ENCODE results near the gene ZNF217.
A peak's percentile ranks its signal among the peaks of the same experiment; 100 is the strongest.

ZNF217 gene

DNA sequence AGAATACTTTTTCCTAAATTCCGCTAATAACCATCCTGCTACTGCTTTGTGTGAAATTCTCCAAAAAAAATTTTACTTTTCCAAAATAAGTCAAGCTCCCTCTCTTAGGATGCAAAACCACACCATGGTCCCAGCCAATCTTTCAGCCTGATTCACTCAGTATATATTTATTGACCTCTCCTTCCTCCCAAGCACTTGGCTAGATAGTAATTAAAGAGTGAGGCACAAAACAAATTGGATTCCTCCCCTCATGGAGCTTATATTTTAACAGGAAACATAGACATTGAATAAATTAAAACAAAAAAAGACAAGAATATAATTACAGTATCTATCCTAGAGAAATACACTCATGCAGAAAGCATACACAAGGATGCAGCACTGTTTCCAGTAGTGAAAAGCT lies 9.0 kb upstream of the ZNF217 start:
- H3K4me1 ChIP-seq (ENCODE audit: low read depth, poor library complexity, severe bottlenecking): peaks cover 22% of the 10 kb centered on the region
- no peak overlapping the region for H3K9ac ChIP-seq
- TF ChIP-seq, protein P1, sequence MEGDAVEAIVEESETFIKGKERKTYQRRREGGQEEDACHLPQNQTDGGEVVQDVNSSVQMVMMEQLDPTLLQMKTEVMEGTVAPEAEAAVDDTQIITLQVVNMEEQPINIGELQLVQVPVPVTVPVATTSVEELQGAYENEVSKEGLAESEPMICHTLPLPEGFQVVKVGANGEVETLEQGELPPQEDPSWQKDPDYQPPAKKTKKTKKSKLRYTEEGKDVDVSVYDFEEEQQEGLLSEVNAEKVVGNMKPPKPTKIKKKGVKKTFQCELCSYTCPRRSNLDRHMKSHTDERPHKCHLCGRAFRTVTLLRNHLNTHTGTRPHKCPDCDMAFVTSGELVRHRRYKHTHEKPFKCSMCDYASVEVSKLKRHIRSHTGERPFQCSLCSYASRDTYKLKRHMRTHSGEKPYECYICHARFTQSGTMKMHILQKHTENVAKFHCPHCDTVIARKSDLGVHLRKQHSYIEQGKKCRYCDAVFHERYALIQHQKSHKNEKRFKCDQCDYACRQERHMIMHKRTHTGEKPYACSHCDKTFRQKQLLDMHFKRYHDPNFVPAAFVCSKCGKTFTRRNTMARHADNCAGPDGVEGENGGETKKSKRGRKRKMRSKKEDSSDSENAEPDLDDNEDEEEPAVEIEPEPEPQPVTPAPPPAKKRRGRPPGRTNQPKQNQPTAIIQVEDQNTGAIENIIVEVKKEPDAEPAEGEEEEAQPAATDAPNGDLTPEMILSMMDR (conservative IDR thresholded peaks at IDR 0.05; ENCODE audit: low read depth, low read length): no peak
- H3K4me3 ChIP-seq (IDR thresholded peaks at IDR 0.05; ENCODE audit: insufficient read depth, low read depth, low read length): no peak overlapping the region
- no peaks in the 10 kb centered on the region for H4K20me1 ChIP-seq (ENCODE audit: insufficient read depth)
- no peaks in the 10 kb centered on the region for H3K27me3 ChIP-seq (ENCODE audit: insufficient read depth, low read depth)
- no peak overlapping the region for H2AFZ ChIP-seq (ENCODE audit: low read depth)
- no peaks in the 10 kb centered on the region for H3K36me3 ChIP-seq (ENCODE audit: insufficient read depth)
- no peak overlapping the region for H3K4me2 ChIP-seq
- no peak overlapping the region for H3K27ac ChIP-seq
- H3K79me2 ChIP-seq (ENCODE audit: insufficient read depth, low read depth): peaks cover 15% of the 10 kb centered on the region; the same call in 1 of the 2 replicates

DNA sequence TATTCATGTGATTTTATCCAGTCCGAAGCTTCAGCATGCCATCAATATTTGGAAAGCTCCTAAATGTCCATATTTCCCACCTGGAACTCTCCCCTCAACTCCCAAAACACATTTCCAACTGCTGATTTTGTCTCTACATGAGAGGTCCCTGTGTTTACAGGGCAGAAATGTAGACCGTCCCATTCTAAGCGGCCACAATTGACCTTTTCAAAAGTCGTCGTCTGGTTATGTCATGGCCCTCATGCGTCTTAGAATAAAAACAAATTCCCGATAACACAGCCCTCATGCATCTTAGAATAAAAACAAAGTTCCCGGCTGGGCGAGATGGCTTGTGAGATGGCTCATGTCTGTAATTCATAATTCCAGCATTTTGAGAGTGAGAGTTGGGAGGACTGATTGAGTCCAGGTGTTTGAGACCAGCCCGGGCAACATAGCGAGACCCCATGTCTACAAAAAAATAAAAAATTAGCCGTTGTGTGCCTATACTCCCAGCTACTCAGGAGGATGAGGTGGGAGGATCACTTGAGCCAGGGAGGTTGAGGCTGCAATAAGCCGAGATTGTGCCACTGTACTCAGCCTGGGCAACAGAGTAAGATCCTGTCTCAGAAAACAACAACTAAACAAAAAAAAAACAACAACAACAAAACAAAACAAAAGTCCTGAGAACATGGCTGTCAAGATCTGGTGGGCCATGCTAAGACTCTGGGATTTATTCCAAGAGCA lies 6.4 kb upstream of the ZNF217 start:
- Histone ChIP-seq H2AFZ (ENCODE audit: low read depth) (no peak overlapping the region), H3K79me2 (ENCODE audit: insufficient read depth, low read depth) (peaks cover 37% of the 10 kb centered on the region), H4K20me1 (ENCODE audit: insufficient read depth) (no peaks in the 10 kb centered on the region), H3K4me2 (no peak overlapping the region), H3K36me3 (ENCODE audit: insufficient read depth) (no peaks in the 10 kb centered on the region), H3K4me1 (ENCODE audit: low read depth, poor library complexity, severe bottlenecking) (peaks cover 34% of the 10 kb centered on the region), H3K4me3 (IDR thresholded peaks at IDR 0.05; ENCODE audit: insufficient read depth, low read depth, low read length) (no peak overlapping the region), H3K9ac (no peak overlapping the region), H3K27ac (no peak overlapping the region), H3K27me3 (ENCODE audit: insufficient read depth, low read depth) (no peaks in the 10 kb centered on the region)
- TF ChIP-seq, protein P1 (conservative IDR thresholded peaks at IDR 0.05; ENCODE audit: low read depth, low read length): no peak

DNA sequence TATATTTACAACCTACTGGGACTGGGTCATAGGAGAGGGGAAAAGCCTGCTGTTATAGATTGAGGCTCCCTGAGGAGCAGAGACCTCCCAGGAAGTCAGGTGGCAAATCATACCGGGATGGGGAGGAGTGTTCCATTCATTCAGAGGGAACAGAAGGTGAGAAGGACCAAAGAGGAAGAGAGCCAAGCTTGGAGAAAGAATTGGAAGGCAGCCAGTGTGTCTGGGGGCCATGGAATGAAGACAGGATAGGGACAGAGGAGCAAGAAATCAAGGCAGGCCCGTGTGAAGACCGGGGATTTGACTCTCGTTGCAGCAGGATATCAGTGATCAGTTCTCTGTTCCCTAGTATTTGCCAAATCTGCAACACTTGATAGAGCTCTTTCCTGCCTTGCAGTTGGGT lies 5.7 kb upstream of the ZNF217 start:
- Histone ChIP-seq H3K4me1 (ENCODE audit: low read depth, poor library complexity, severe bottlenecking) (peaks cover 35% of the 10 kb centered on the region), H3K36me3 (ENCODE audit: insufficient read depth) (no peaks in the 10 kb centered on the region), H3K79me2 (ENCODE audit: insufficient read depth, low read depth) (peaks cover 43% of the 10 kb centered on the region), H3K4me2 (peak overlapping the region; percentile 25), H3K27ac (peak overlapping the region; percentile 16; the same call in 1 of the 2 replicates), H4K20me1 (ENCODE audit: insufficient read depth) (no peaks in the 10 kb centered on the region), H2AFZ (ENCODE audit: low read depth) (no peak overlapping the region), H3K4me3 (IDR thresholded peaks at IDR 0.05; ENCODE audit: insufficient read depth, low read depth, low read length) (no peak overlapping the region), H3K27me3 (ENCODE audit: insufficient read depth, low read depth) (no peaks in the 10 kb centered on the region), H3K9ac (no peak overlapping the region)
- TF ChIP-seq, protein P1 (conservative IDR thresholded peaks at IDR 0.05; ENCODE audit: low read depth, low read length): no peak

DNA sequence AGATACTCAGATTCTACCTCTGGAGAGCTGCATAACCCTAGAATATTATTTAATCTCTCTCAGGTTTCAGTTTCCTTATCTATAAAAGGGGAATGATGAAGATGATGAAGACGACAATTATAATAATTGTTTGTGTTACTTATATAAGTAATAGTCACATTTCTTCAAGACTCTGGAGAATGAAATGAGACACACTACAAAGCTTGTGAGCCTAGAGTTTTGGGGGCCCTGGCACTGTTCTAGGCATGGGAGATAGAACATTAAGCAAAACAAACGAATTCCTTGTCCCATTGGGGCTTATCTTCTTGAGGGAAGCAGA lies 5.4 kb upstream of the ZNF217 start:
- Histone ChIP-seq H3K27me3 (ENCODE audit: insufficient read depth, low read depth) (no peaks in the 10 kb centered on the region), H3K9ac (no peak overlapping the region), H3K79me2 (ENCODE audit: insufficient read depth, low read depth) (peaks cover 43% of the 10 kb centered on the region), H3K4me2 (peak overlapping the region; percentile 25), H3K4me1 (ENCODE audit: low read depth, poor library complexity, severe bottlenecking) (peaks cover 35% of the 10 kb centered on the region), H3K27ac (peak overlapping the region; percentile 16; the same call in 1 of the 2 replicates), H2AFZ (ENCODE audit: low read depth) (no peak overlapping the region), H3K36me3 (ENCODE audit: insufficient read depth) (no peaks in the 10 kb centered on the region), H4K20me1 (ENCODE audit: insufficient read depth) (no peaks in the 10 kb centered on the region), H3K4me3 (IDR thresholded peaks at IDR 0.05; ENCODE audit: insufficient read depth, low read depth, low read length) (no peak overlapping the region)
- TF ChIP-seq, protein P1 (conservative IDR thresholded peaks at IDR 0.05; ENCODE audit: low read depth, low read length): no peak

Measured in KMS-11 (cell line).